ENCODE measurements around the gene NABP2. TPM values are rescaled to one million over a fixed set of nuclear protein-coding genes. Genes with fewer than 3 reads are reported as not detected.

NABP2 gene
- total and polyA plus RNA-seq, 9 donors: 19.8 to 43.7 (median 28.9) TPM

DNA sequence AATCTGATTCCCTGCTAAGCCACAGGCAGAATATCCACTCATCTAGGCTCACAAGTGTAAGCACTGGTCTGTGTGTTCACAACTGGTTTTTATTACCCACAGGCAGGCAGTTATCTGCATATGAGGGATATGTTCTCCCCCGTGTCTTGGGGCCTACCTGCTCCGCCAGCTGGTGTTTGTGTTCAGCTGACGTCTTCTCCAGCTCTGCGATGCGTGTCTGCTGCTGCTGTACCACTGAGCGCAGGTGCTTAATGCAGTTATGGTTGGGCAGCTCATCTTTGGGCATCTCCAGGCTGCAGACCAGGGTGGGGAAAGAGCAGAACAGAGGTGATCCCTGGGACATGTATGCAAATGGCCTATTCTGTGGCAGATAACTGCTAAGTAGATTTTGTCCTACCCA, 16.1 kb upstream of the NABP2 start:
- H3K4me3 ChIP-seq: no peak overlapping the region
- H3K4me1 ChIP-seq (ENCODE audit: insufficient read depth): no peaks in the 10 kb centered on the region
- intact Hi-C loops (cut with DNase I): no loop called here
- WGBS, 3 donors: 59 to 67% (median 64%) methylated on average over 6 of the region's 6 CpGs
- no peak for DNase-seq
- H3K27me3 ChIP-seq: no peaks in the 10 kb centered on the region
- peaks cover 2% of the 10 kb centered on the region for H3K36me3 ChIP-seq
- no peak overlapping the region for H3K27ac ChIP-seq
- TF ChIP-seq POLR2A (IDR thresholded peaks at IDR 0.05) (no peak), EP300 (IDR thresholded peaks at IDR 0.05) (no peak)
- TF ChIP-seq, protein P1, sequence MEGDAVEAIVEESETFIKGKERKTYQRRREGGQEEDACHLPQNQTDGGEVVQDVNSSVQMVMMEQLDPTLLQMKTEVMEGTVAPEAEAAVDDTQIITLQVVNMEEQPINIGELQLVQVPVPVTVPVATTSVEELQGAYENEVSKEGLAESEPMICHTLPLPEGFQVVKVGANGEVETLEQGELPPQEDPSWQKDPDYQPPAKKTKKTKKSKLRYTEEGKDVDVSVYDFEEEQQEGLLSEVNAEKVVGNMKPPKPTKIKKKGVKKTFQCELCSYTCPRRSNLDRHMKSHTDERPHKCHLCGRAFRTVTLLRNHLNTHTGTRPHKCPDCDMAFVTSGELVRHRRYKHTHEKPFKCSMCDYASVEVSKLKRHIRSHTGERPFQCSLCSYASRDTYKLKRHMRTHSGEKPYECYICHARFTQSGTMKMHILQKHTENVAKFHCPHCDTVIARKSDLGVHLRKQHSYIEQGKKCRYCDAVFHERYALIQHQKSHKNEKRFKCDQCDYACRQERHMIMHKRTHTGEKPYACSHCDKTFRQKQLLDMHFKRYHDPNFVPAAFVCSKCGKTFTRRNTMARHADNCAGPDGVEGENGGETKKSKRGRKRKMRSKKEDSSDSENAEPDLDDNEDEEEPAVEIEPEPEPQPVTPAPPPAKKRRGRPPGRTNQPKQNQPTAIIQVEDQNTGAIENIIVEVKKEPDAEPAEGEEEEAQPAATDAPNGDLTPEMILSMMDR (IDR thresholded peaks at IDR 0.05): no peak
- no peaks in the 10 kb centered on the region for H3K9me3 ChIP-seq

DNA sequence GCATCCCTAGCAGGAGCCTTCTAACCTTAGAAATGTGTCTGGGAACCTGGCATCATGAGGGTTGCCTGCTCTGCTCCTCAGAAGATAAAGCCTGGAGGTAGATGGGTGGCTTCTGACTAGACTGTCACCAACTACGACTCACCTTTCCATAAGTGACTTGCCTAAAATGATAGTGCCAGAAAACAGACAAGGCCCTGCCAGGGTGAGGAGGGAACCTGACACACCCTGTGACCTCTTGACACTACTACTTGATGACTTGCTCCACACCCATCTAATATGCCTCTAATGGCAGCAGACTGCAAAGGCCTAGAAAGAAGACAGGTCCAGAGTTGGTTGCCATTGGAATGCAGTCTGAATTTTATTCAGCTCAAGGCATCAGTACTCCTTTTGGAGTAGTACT, 11.8 kb upstream of the NABP2 start:
- no peak overlapping the region for H3K27ac ChIP-seq
- H3K27me3 ChIP-seq: no peaks in the 10 kb centered on the region
- H3K4me1 ChIP-seq (ENCODE audit: insufficient read depth): no peaks in the 10 kb centered on the region
- H3K36me3 ChIP-seq: peaks cover 2% of the 10 kb centered on the region
- no peaks in the 10 kb centered on the region for H3K9me3 ChIP-seq
- intact Hi-C loops (cut with DNase I): no loop called here
- TF ChIP-seq, protein P1 (IDR thresholded peaks at IDR 0.05): no peak
- no peak for TF ChIP-seq EP300 (IDR thresholded peaks at IDR 0.05)
- no peak for TF ChIP-seq POLR2A (IDR thresholded peaks at IDR 0.05)
- 75 to 92% (median 92%) methylated on average over 1 of the region's 1 CpG for WGBS, 3 donors
- no peak for DNase-seq
- H3K4me3 ChIP-seq: no peak overlapping the region

GRCh38 chr12:56213878-56214277, 10.3 kb upstream of the NABP2 start:
- no peak for TF ChIP-seq EP300 (IDR thresholded peaks at IDR 0.05)
- no peak for TF ChIP-seq POLR2A (IDR thresholded peaks at IDR 0.05)
- TF ChIP-seq, protein P1 (IDR thresholded peaks at IDR 0.05): no peak
- WGBS, 3 donors: 86 to 88% (median 87%) methylated on average over 5 of the region's 5 CpGs
- no peak for DNase-seq
- intact Hi-C loops (cut with DNase I): no loop called here
- Histone ChIP-seq H3K27me3 (no peaks in the 10 kb centered on the region), H3K36me3 (peaks cover 2% of the 10 kb centered on the region), H3K9me3 (no peaks in the 10 kb centered on the region), H3K4me1 (ENCODE audit: insufficient read depth) (no peaks in the 10 kb centered on the region), H3K27ac (no peak overlapping the region), H3K4me3 (no peak overlapping the region)

DNA sequence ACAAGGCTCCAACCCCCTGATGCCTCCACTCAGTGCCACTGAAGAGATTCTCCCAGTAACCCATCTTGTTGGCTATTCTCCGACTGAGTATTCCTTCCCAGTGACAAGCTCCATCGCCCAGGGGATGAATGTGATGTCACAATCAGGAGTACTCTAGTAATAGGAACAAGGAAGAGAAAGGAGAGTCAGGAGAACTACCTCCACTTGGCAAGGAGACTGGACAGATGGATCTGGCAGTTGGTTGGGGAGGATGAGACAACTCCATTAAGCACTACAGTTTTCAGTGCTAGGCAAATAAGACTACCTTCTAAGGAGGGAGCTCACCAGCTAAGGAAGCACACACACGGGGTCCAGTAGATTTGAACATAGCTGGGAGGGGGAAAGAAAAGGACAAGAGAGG, 7.7 kb upstream of the NABP2 start:
- WGBS, 3 donors: 77 to 84% (median 79%) methylated on average over 3 of the region's 3 CpGs
- Histone ChIP-seq H3K4me3 (no peak overlapping the region), H3K9me3 (no peaks in the 10 kb centered on the region), H3K27me3 (no peaks in the 10 kb centered on the region), H3K27ac (no peak overlapping the region), H3K4me1 (ENCODE audit: insufficient read depth) (peaks cover 3% of the 10 kb centered on the region), H3K36me3 (no peaks in the 10 kb centered on the region)
- intact Hi-C loops (cut with DNase I): no loop called here
- no peak for DNase-seq
- TF ChIP-seq POLR2A (IDR thresholded peaks at IDR 0.05) (no peak), EP300 (IDR thresholded peaks at IDR 0.05) (no peak)
- TF ChIP-seq, protein P1 (IDR thresholded peaks at IDR 0.05): no peak

Data from ovary (tissue), 9 donors.